GM19395 (cell line): Measurements from ENCODE around the gene PDCD1.
A peak's percentile ranks its signal among the peaks of the same experiment; 100 is the strongest.

ENCODE experiments used
- ATAC-seq: cut with Tn5 transposase; IDR thresholded peaks from one replicate; pipeline ENCODE4 v1.9.1; 2021; ENCODE audit warnings: mild to moderate bottlenecking, moderate library complexity; ENCODE audit not compliant: unreplicated experiment

The PDCD1 gene

DNA sequence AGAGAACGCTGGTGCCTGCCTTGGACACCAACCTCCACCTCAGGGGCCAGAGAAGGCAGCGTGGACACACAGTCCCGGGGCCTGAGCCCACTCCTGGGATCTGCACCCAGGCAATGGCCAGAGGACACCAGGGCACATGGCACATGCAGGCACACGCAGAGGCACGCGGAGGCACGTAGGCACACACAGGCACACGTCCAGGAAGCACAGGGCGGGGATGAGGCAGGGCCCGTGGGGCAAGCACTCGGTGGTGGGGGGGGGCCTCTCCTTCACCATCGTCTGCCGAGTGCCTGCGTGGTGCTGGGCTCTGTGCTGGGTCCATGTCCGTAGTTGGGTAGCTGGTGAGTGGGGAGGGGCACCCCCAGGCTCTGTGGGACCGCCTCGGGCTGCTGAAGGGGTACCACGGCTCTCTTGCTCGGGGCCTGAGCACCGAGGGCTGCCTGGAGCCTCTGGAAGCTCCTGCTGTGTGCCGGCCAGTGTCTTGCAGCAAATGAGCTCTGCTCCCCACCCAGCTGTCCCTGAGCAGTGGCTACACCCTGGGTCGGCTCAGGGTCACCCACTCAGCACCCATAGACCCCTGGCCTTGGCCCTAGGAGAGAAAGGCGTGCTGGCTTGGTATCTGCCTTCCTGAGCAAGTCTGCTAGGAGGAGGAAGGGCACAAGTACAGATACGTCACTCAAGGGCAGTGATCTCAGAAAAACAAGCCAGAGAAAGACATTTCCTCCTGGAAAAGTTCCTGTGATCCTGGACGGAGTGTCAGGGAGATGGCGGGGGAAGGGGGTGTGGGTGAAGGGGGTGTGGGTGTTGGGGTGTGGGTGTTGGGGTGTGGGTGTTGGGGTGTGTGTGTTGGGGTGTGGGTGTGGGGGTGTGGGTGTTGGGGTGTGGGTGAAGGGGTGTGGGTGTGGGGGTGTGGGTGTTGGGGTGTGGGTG is 37.3 kb upstream of the PDCD1 start:
- no peak for ATAC-seq

DNA sequence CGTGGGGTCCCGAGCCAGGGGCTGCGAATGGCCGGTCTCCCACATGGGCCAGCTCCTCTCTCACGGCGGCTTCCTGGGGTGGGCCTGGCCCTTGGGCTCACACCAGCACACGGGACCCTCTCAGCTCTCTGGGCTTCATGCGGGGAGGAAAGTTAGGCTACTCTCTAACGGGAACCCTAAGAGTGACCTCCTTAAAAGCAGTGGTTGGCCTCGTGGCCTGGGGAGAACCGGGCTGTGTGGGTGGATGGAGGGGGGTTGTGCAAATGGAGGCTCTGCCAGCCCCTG is 36.7 kb upstream of the PDCD1 start:
- no peak for ATAC-seq

DNA sequence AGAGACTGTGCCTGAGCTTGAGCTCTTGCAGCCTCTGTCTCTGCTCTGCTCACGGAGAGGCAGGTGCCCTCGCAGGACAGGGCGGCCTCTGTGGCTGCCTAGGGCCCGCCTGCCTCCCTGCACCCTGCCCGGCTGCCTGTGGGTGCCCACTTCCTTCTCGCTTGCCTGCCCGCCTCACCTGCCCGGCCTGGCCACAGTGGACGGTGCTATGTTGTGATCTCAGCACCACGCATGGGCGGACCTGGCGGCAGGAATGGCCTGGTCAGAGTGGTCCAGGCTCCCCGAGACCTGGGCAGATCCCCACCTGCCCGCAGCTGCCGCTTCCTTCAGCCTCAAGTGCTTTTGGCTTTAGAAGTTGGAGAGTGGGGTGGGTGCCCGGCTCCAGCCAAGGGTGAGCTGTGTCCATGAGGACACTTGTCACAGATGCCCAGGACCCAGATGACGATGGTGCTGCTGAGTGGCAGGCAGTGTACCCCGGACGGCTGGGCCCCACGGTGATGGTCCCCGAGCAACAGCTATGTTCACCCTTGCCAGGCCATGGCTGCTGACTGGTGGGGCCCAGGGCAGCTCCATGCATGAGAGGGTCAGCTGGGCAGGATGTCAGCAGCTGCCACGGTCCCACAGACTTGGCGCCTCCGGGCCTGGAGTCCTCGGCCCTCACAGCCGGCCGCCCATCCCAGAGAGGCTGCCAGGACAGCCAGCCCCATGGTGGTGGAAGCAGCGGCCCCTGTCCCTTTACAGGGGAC is 36.2 kb upstream of the PDCD1 start:
- no peak for ATAC-seq

GRCh38 chr2:241894056-241894641 is 35.5 kb upstream of the PDCD1 start:
- no peak for ATAC-seq

DNA sequence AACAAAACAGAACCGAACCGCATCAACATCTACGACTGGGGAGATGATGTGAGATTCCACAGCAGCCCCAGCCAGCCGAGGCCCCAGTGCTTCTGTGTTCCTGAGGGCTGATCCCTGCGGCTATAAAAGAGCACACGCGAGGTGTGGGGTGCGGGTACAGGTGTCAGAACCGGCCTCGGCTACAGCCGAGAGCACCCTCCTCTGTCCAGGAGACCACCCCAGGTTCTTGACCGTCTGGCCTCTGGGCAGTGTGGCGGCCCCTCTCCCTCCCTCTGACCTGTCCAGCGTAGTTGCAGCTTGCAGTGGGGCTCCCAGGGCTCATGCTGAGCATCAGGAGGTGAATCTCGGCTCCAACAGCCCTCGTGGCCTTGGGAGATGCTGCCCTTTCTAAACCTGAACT is 34.6 kb upstream of the PDCD1 start:
- ATAC-seq = no peak

- ATAC-seq = no peak
Observed at GRCh38 chr2:241892299-241893137, 33.8 kb upstream of the PDCD1 start.

- ATAC-seq = no peak
Observed at GRCh38 chr2:241891988-241892298, 33.2 kb upstream of the PDCD1 start.

DNA sequence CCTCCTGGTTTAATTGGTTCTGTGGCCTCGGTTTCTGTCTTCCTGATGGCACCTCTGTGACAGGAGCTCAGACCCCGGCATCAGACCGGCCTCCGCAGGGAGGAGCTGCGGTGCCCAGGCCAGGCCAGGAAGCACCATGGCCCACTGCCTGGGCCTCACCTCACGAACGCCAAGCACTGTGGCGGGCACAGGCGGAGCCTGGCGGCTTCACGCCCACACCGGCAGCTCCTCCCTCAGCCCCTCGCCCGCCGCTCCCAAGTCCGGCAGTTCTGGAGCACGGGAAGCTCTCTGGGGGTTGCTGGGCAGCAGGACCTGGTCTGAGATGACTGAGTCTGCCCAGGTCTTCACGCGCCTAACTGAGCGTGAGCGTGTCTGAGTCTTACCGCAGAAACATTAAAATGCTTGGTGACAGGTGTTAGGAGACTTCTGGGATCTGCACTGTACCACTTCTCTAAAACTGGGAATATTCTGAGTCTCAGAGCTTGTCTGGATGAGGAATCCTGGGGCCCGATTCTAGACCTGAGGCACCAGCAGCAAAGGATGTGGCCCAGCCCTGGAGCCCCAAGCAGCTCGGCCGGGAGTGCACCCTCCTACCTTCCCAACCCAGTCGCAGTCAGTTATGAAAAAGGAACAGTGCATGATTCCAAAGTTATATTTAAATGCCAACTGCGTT is 32.8 kb upstream of the PDCD1 start:
- no peak for ATAC-seq

- ATAC-seq = no peak
Observed at GRCh38 chr2:241890524-241891235, 32.0 kb upstream of the PDCD1 start.

DNA sequence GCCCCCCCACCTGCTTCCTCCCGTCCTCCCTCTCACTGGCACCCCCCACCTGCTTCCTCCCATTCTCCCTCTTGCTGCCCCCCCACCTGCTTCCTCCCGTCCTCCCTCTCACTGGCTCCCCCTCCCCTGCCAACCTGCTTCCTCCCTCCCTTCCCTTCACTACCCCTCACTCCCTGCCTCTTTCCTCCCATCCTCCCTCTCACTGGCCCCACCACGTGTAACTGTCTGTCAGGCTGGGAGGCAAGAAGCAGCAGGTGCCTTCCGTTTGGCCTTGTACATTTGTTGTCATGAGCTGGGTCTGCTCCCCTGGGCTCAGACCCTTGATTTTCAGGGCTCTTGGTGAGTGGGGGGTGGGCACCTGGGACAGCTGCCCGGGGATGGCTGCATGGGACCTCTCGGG is 29.9 kb upstream of the PDCD1 start:
- no peak for ATAC-seq

GRCh38 chr2:241887806-241888522 is 29.3 kb upstream of the PDCD1 start:
- ATAC-seq = no peak

DNA sequence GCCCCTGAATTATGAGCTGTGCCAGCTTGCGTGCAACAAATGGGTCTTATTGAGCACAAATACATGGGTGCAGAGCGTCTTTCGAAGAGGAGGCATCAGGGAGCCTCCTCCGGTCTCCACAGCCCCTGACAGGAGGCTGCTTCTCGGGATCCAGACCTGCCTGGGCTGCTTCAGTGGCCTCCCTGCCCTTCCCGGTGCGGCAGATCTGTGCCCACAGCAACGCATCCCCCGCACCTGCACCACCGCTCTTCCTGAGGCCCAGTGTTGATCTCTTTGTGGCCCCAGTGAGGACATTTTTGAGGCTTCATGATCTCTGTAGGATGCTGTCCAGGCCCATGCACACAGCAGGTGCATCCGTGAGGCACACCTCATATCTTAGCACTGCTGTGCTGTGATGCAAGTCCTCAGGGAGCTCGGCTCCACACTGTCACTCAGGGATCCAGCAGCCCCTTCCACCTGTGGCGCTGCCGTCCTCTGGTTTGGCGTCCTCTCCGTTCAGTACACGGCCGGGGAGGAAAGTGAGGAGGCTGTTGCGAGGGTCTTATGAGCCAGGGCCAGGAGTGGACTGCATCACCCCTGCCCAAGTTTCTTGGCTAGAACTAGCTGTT is 28.2 kb upstream of the PDCD1 start:
- ATAC-seq = no peak

GRCh38 chr2:241885946-241886643 is 27.4 kb upstream of the PDCD1 start:
- no peak for ATAC-seq

DNA sequence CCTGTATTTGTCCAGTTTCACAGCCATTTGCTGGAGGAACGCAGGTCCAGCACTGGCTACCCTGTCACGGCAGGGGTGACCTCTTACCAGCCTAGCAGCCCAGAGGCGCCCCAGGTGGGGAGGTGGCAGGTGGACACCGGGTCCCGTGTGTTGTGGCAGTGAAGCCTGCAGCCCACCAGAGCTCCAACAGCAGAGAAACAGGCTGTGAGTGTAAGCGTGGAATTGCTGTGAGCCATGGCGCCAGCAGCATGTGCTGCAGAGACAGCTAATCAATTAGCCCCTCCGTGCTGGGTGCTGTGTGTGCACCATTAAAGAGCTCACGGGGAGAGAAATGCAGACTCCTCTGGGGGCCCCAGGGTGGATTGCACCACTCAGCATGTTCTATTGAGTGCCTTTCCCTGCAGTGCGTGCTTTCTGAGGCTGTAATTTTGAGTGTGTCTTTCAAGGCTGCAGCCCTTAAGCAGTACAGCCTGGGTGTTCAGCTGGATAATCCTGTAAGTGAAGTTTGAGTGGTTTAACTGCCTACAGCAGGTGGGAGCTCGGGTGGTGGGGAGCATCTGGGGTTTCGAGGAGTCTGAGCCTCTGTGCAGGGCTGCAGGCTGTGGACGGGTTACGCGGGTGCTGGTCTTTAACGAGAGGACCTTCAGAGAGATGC is 26.7 kb upstream of the PDCD1 start:
- ATAC-seq = no peak

GRCh38 chr2:241884951-241885290 is 26.2 kb upstream of the PDCD1 start:
- ATAC-seq = no peak

- ATAC-seq = peak; percentile 71
Observed at GRCh38 chr2:241882091-241882625, 23.5 kb upstream of the PDCD1 start.

DNA sequence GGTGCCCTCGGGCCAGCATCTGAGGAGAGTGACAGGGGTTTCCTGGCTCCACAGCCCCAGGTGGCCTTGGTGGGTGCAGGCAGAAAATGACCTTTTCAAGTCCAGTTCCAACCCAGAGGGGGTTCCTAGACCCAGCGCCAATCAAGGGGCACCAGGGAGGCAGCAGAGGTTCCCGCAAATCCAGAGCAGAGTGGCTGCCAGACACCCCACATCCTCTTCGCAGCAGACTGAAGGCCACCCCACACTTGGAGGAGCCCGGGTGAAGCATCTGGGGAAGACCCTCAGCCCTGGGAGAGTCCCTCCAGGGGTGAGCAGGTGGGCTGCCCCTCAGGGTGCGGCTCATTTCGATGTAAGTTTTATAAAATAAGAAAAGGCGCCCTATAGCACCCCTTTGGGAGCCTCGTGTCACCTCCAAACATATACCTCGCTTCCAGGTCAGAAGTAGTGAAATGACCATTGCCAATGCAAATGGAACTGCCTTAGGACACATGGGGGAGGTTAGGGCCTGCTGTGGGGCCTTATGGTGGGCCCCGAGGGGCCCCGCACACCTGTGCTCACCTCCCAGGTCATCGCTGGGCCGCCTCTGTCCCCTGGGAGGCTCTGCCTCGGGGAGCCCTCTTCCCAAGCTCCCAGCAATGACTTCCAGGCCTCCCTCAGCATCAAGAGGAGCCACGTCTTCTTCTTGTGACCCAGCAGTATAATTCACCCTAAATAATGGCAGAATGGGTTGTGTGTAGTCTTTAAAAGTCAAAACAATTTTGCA is 21.8 kb upstream of the PDCD1 start:
- no peak for ATAC-seq
